Stimulated activated naive CD8-positive, alpha-beta T cell treated with anti-CD3 and anti-CD28 coated beads, Interleukin-15, amount 100 ng/mL, for 72 hours (primary cell): Measurements from ENCODE around the gene C17orf114.

Experiments used
- ATAC-seq: fragments of 150-1000 bp; cut with Tn5 transposase; 2 replicates; pipeline ENCODE4 v1.10.0; 2021; ENCODE audit warnings: mild to moderate bottlenecking, moderate library complexity
- DNase-seq, 2 donors: peaks; one replicate each; pipeline ENCODE4 v3.0.0; 2021 to 2022
- H3K27ac Mint-ChIP-seq, 2 donors: one replicate each; pipeline ENCODE4 v1.8.0; 2022; ENCODE audit warnings: mild to moderate bottlenecking in 2 of 2, mixed read lengths in 2 of 2, moderate library complexity in 2 of 2
- H3K27me3 Mint-ChIP-seq: one replicate; pipeline ENCODE4 v1.8.0; 2022; ENCODE audit warnings: mixed read lengths
- H3K4me1 Mint-ChIP-seq: one replicate; pipeline ENCODE4 v1.8.0; 2022; ENCODE audit warnings: mild to moderate bottlenecking, mixed read lengths
- H3K4me3 Mint-ChIP-seq, 2 donors: one replicate each; pipeline ENCODE4 v1.8.0; 2022; ENCODE audit warnings: mild to moderate bottlenecking in 2 of 2, mixed read lengths in 2 of 2, moderate library complexity in 1 of 2
- H3K9me3 Mint-ChIP-seq, 2 donors: one replicate each; pipeline ENCODE4 v1.8.0; 2022; ENCODE audit warnings: mixed read lengths in 2 of 2

Gene C17orf114

DNA sequence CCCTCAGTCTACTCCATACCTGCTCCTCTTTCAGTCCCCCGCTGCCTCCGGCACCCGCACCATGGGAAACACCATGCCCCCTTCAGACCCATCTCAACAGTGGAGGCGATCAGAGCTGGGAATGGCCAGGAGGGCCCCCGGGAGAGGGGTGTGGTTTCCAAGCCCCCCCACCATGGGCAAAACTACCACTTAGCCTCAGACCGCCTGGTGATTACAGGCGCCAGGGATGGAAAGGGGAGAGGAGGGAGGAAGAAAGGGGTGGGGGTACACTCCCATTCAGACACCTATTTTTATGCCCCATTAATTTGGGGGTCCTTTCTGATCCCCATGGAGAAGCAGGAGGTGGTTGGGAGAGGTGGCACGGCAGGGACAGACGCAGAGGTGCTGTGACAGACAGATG is at the start of gene C17orf114:
Gene C17orf114, minus strand, starts transcription at position 101 of the 400 bp plus-strand sequence.
- H3K27ac Mint-ChIP-seq: peak within 1 kb of the TSS in 1 of 2 donors; percentile 5
- no peaks in the 10 kb centered on the region for H3K9me3 Mint-ChIP-seq
- ATAC-seq (no peak), DNase-seq (no peak)
- no peaks in the 10 kb centered on the region for H3K27me3 Mint-ChIP-seq
- H3K4me3 Mint-ChIP-seq: no peak within 1 kb of the TSS
- peaks cover 19% of the 10 kb centered on the region for H3K4me1 Mint-ChIP-seq

DNA sequence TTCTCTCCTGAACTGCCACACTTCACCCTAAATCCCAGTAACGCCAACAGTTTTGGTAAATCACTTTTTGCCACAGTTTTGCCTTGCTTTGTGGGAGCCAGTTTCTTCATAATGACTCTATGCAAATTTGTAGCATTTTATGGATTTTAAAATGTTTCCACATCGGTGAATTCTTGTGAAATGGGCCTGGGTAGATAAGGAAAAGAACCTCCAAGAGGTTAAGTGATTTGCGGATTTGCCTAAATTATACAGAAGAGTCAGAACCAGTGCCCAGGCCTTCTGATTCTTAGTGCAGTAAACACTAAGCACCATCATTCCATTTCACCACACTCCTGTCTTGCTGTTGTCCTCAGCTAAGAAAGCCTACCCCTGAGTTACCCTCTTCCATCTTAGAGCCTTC is 49.0 kb upstream of the C17orf114 start:
- Mint-ChIP-seq H3K27ac (no peak overlapping the region), H3K9me3 (peaks cover 6 to 7% of the 10 kb centered on the region in 2 donors), H3K4me1 (peaks cover 40% of the 10 kb centered on the region), H3K27me3 (peaks cover 6% of the 10 kb centered on the region), H3K4me3 (no peak overlapping the region)
- ATAC-seq (no peak), DNase-seq (no peak)

DNA sequence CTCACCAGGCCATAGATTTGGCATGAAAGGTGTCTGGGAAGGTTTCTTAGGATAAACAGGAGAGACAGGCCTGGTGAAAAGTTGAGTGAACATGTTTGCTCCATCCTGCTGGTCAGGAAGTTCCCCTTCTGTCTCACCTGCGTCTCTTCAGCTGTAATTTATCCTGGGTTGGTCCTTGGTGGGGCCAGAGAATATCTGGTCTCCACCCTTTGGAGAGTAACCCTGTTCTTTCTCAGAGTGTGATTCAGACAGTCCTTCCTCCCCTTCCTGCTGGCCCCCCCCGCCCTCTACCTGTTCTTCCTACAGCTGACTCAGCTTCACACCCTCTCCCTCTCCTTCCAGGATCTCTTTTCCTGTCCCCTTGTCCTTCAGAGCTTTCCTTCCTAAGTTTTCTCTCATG is 48.1 kb upstream of the C17orf114 start:
- H3K27me3 Mint-ChIP-seq: peaks cover 6% of the 10 kb centered on the region
- peaks cover 40% of the 10 kb centered on the region for H3K4me1 Mint-ChIP-seq
- DNase-seq: no peak
- ATAC-seq: no peak
- no peak overlapping the region for H3K4me3 Mint-ChIP-seq
- H3K9me3 Mint-ChIP-seq: peaks cover 6 to 7% of the 10 kb centered on the region in 2 donors
- no peak overlapping the region for H3K27ac Mint-ChIP-seq

DNA sequence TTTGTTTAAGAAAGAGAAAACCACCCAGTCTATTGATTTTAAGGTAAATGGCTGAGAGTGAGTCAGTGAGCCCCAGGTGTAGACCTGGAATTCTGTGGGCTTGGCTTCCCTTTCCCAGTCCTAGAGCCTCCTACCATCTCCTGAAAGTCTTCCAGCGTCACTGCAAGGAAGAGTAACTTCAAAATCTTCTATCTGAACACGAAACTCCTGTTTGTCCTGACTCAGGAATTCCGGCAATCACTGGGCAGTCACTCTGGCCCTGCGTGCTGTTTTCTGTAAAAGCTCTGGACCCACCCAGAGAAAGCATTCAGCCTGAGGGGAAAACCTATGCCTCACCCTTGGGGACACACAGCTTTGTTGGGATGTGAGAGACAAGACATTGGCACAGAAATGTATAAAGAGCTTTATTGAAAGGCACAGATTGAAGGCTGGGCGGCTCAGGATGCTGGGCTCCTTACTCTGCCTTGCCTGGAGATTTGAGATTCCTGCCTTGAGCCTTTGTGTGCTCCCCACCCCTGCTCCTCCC is 46.9 kb upstream of the C17orf114 start:
- H3K9me3 Mint-ChIP-seq: peaks cover 6 to 7% of the 10 kb centered on the region in 2 donors
- DNase-seq: no peak
- ATAC-seq: no peak
- no peak overlapping the region for H3K4me3 Mint-ChIP-seq
- no peak overlapping the region for H3K27ac Mint-ChIP-seq
- peaks cover 34% of the 10 kb centered on the region for H3K4me1 Mint-ChIP-seq
- peaks cover 6% of the 10 kb centered on the region for H3K27me3 Mint-ChIP-seq

DNA sequence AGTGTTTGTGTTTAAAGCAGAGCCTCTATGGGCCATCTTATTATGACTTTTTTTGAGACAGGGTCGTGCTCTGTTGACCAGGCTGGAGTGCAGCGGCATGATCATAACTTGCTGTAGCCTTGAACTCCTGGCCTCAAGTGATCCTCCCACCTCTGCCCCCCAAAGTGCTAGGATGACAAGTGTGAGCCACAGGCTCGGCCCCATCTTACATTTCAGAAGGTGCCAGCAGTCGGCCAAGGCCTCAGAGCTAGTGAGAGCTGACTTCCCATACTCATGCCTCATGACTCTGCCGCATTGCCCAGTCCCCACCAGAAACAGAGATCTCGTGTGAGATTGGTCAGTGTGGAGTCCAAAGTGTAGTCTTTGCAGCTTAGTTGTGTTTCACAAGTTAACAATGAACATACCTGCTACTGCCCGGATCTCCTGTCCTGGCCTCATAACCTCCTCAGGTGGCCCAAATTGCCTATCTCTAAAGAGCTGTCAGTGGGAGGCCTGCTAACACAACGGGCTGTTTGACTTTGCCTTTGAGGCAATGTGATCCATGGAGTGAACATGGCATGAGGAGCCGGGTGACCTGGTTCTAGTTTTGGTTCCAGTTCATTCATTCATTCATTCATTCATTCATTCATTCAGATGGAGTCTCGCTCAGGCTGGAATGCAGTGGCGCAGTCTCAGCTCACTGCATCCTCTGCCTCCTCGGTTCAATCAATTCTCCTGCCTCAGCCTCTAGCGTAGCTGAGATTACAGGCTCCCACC is 44.7 kb upstream of the C17orf114 start:
- H3K27ac Mint-ChIP-seq: no peak overlapping the region
- DNase-seq (no peak), ATAC-seq (no peak)
- H3K9me3 Mint-ChIP-seq: no peaks in the 10 kb centered on the region
- H3K27me3 Mint-ChIP-seq: peaks cover 6% of the 10 kb centered on the region
- no peak overlapping the region for H3K4me3 Mint-ChIP-seq
- peaks cover 30% of the 10 kb centered on the region for H3K4me1 Mint-ChIP-seq

DNA sequence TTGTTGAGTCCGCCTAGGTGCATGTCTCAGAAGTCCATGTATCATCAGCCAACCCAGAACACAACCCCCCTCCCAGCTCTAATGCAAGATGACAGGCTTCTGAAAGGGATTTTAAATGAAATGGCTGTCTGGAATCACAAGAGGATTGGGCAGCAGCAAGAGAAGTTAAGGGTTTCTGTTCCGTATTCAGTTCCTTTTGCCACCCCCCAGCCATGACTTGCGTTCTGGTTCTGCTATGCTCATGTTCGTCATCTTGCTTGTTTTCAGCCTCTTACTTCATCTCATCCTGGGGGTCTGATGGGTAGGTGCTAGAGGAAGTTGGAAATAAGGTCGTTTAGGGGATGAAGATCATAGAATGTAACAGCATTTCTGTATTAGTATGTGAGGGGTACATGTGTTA is 43.0 kb upstream of the C17orf114 start:
- ATAC-seq: no peak
- Mint-ChIP-seq H3K4me1 (peaks cover 36% of the 10 kb centered on the region), H3K9me3 (no peaks in the 10 kb centered on the region), H3K27ac (no peak overlapping the region), H3K27me3 (no peaks in the 10 kb centered on the region), H3K4me3 (no peak overlapping the region)
- DNase-seq: no peak

DNA sequence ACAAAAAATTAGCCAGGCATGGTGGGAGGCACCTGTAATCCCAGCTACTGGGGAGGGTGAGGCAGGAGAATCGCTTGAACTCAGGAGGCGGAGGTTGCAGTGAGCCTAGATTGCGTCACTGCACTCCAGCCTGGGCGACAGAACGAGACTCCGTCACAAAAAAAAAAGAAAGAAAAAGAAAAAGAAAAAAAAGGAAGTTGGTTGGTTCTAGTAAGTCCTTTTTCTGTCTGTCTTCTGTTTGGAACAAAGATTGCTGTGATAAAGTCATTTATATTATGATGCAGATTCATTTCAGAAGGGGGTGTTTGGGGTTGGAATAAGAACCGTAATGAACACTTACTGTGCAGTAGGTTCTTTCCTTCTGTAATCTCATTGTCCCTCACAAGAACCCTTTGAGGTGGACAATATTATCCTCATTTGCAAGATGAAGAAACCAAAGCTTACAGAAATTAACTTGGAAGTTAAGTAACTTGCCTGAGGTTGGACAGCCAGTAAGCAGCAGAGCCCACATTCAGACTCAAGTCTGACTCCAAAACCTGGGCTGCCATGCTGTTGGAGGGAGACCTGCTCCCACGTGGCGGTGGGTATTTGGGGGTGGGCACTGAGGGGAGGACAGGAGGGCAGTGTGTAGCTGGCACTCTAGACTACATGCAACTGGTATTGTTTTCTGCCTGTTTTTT is 41.3 kb upstream of the C17orf114 start:
- no peaks in the 10 kb centered on the region for H3K27me3 Mint-ChIP-seq
- no peak overlapping the region for H3K27ac Mint-ChIP-seq
- H3K4me1 Mint-ChIP-seq: peaks cover 42% of the 10 kb centered on the region
- ATAC-seq: no peak
- H3K4me3 Mint-ChIP-seq: no peak overlapping the region
- no peak for DNase-seq
- H3K9me3 Mint-ChIP-seq: no peaks in the 10 kb centered on the region

DNA sequence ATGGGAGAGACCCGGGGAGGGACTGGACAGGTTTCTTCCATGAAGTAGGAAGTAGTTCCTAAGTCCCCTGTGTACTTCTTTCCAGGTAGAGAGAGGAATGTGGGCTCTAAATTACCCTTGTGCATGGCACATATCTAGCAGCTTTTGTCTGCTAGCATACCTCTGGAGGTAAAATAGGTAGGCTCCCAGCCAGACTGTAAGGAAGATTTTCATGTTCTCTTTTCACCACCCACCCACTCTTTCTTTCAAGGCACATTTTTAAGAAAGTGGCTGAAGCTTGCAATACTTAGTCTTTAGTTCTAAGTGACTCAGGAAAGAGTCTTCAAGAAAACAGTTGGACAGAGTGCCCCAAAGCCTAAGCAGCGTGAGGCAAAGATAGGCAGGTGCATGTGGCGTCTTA is 40.2 kb upstream of the C17orf114 start:
- ATAC-seq (no peak), DNase-seq (no peak)
- peaks cover 49% of the 10 kb centered on the region for H3K4me1 Mint-ChIP-seq
- no peaks in the 10 kb centered on the region for H3K9me3 Mint-ChIP-seq
- no peaks in the 10 kb centered on the region for H3K27me3 Mint-ChIP-seq
- no peak overlapping the region for H3K4me3 Mint-ChIP-seq
- no peak overlapping the region for H3K27ac Mint-ChIP-seq

DNA sequence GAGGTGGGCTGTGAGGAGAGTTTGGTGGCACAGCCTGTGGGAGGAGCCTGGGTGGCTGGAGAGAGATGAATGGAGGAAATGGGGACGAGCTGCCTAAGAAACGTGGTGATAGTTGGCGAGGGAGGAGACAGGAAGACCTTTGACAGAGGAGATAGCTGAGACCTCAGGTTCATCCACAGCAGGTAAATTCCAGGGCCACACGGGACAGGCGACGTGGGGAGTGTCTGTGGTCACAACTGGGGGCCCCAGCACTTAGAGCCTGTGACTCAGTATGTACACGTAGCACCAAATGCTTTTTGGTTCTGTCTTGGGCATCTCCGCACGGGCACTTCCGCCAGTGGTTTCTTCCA is 38.7 kb upstream of the C17orf114 start:
- Mint-ChIP-seq H3K27ac (peak overlapping the region; percentile 4 to 84), H3K9me3 (no peaks in the 10 kb centered on the region), H3K4me3 (peak overlapping the region; percentile 57 to 60), H3K27me3 (no peaks in the 10 kb centered on the region), H3K4me1 (peaks cover 57% of the 10 kb centered on the region)
- DNase-seq: peak; percentile 26 to 61
- peak; percentile 98 for ATAC-seq

DNA sequence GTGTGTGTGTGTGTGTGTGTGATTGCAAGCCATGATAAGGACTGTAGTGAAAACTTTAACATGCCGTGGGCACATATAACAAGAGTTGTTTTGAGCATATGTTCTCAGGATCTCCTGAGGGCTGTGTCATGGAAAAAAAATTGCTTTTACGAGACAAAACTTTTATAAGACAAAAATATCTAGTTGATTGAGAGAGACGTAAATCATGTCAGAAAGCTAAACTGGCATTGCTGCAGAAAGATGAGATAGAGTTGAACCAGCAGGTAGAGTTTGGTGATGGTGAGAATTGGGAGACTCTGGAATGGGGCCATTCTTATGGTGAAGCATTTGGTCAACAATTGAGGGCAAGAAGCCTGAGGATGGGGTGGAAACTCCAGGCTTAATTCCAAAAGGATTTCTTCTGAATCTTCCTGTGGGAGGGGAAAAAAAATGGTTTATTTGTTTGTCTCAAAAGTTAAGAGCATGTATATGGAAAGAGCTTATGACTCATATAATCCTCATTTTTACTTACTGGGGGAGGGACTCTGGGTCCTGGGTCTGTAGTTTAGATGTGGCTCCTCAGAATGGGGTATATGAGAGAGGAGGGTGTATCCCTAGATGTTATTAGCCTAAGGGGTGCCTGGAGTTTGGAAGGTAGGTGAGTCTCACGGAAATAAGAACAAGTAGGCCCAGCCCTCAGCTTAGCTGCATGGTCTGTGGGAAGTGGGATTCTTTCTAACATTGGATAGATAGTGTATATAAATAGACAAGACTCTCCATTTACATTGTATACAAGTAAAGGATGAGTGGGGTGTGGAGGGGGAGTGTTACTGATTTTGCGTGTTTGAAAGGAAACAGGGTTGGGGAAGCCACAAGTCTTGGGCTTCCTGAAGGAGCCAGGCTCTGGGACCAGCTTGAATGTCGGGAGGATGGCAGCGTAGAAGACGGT is 38.1 kb upstream of the C17orf114 start:
- H3K27ac Mint-ChIP-seq: peak overlapping the region in 1 of 2 donors; percentile 84
- peak overlapping the region; percentile 57 to 60 for H3K4me3 Mint-ChIP-seq
- ATAC-seq (peak; percentile 22), DNase-seq (no peak)
- peaks cover 63% of the 10 kb centered on the region for H3K4me1 Mint-ChIP-seq
- H3K9me3 Mint-ChIP-seq: no peaks in the 10 kb centered on the region
- H3K27me3 Mint-ChIP-seq: no peaks in the 10 kb centered on the region

DNA sequence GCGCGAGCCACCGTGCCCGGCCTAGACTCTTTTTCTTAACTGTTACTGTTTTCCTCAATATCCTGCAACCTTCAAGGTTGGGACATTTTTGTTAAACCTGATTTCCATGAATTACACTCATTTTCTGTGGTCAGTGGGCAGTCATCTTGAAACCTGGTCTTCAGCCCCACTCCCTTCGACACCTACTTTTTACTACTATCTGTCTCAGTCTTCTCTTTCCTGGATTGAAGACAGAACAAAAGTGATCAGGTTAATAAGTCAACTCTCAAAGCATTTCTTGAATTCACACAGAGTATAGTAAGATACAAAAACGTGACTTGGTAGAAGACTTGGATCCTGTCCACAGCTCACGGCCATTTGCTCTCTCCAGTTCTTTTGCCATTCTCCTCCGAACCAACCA is 37.1 kb upstream of the C17orf114 start:
- ATAC-seq (no peak), DNase-seq (no peak)
- Mint-ChIP-seq H3K9me3 (no peaks in the 10 kb centered on the region), H3K27me3 (no peaks in the 10 kb centered on the region), H3K4me3 (no peak overlapping the region), H3K27ac (no peak overlapping the region), H3K4me1 (peaks cover 73% of the 10 kb centered on the region)

DNA sequence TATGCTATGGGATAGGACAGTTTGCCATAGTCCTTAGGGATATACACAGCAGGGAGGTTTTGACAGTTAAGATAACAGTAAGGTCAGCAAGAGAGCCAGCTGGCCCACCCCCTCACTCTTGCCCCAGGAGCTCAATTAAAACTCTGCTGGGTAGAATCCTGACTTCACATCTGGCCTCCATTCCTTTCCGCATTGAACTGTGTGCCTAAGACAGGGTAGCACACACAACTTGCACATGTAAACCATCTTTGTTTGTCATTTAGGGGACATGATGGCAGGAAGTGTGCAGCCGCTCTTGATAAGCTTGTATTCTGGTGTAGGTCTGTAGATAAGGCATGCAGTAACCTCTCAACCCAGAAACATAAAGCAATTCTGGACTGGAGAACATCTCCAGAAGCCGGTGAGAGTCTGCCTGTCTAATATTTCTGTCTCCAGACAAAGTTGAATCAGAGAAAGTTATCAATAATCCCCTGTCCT is 36.2 kb upstream of the C17orf114 start:
- no peak for DNase-seq
- H3K4me1 Mint-ChIP-seq: peaks cover 78% of the 10 kb centered on the region
- H3K4me3 Mint-ChIP-seq: no peak overlapping the region
- H3K27me3 Mint-ChIP-seq: no peaks in the 10 kb centered on the region
- no peaks in the 10 kb centered on the region for H3K9me3 Mint-ChIP-seq
- no peak overlapping the region for H3K27ac Mint-ChIP-seq
- no peak for ATAC-seq

DNA sequence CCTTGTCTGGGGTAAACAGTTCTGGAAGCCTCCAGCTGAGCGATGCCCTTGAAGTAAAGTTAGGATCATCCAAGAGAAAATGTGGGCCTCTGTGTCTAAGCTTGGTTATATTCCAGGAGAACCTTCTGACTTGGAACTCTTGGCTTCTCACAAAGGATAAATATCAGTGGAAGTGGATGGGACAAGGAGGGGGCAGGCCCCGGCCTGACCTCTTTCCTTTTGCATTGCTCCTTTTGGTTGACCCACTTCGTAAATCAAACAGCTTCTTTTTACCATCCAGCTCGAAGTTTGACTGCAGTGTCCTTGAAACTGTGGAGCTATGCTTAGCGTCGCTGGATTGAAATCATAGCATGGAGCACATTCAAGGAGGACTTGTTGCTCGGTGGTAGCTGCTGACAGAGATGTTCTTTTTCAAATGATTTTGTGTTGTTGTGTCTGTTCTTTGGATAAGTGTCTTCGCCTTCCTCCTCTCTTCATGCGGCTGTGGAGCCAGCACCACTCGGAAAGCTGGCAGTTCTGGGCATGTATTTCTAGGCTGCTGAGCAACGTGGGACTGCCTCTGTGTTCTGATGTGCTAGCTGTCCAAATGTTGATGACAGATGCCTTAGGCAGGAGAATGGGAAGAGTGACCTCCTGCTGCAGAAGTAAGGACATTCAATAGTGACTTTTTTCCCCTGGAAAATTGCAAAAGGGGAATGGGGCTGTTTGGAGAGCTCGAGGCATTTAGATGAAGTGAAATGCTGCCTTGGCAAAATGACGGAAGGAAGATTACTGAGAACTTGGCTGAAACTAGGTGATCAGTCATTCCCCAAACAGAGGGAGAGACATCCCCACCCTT is 35.6 kb upstream of the C17orf114 start:
- Mint-ChIP-seq H3K9me3 (no peaks in the 10 kb centered on the region), H3K4me3 (no peak overlapping the region), H3K27ac (no peak overlapping the region), H3K27me3 (no peaks in the 10 kb centered on the region), H3K4me1 (peaks cover 74% of the 10 kb centered on the region)
- no peak for ATAC-seq
- DNase-seq: no peak

DNA sequence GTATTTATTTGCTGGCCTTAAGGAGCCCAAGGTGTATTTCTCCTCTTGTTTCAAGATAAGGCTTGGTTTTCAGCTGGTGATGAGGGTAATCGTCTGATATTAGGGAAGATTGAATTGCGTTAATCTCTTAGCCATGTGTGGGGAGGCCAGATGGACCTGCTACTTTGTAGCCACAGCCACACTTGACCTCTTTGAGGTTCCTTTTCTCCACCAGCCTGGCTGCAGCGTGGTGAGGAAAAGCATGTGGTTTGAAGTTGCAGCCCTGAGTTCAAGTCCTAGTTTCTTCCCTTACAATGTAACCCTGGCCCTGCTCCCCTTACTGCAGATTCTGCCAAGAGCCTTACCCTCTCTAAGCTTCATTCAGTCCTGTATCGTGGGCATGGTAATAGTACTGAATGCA is 34.1 kb upstream of the C17orf114 start:
- Mint-ChIP-seq H3K4me3 (no peak overlapping the region), H3K9me3 (no peaks in the 10 kb centered on the region), H3K27me3 (no peaks in the 10 kb centered on the region), H3K4me1 (peaks cover 60% of the 10 kb centered on the region), H3K27ac (no peak overlapping the region)
- DNase-seq: no peak
- no peak for ATAC-seq

DNA sequence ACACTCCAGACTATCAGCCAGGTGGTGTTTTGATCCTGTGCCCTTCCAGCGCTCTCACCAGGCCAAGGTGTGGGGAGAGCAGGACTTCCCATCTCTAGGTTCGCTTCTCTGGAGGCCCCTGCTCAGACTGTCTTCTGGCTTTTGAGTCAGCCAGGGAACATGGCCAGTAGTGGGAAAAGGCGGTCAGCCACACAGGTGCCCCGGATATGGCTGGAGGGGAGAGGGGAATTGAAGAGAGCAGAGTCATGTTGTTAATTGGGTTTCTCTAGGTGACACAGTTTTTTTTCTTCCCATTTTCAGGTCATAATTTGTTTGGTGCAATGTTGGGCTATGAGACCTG is 32.5 kb upstream of the C17orf114 start:
- H3K9me3 Mint-ChIP-seq: no peaks in the 10 kb centered on the region
- H3K4me3 Mint-ChIP-seq: peak overlapping the region; percentile 91 to 92
- H3K27ac Mint-ChIP-seq: no peak overlapping the region
- ATAC-seq: no peak
- DNase-seq: no peak
- peaks cover 44% of the 10 kb centered on the region for H3K4me1 Mint-ChIP-seq
- no peaks in the 10 kb centered on the region for H3K27me3 Mint-ChIP-seq
